HG03575 (cell line): Measurements from ENCODE around the gene IL4R.

Experiments
- ATAC-seq: cut with Tn5 transposase; IDR thresholded peaks from one replicate; pipeline ENCODE4 v1.9.1; 2021; ENCODE audit not compliant: unreplicated experiment, insufficient number of reproducible peaks, low FRiP score; ENCODE audit errors: extremely low read depth

The IL4R gene

DNA sequence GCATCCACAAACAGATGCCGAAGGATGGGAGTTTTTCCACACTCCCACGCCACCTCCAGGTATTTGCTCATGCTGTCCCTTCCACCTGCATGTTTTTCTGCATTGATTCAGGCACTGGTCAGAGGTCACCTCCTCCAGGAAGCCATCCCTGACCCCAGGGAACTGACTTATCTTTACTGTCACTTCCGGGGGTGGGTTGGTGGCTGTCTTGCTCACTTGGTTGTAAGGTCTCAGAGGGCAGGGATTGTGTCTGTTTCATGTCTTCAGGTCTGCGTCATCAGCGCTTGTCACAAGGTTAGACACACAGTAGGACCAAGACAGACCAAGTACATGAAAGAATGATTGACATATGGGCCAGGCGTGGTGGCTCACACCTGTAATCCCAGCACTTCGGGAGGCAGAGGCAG lies 1.9 kb upstream of the IL4R start:
- no peak for ATAC-seq

DNA sequence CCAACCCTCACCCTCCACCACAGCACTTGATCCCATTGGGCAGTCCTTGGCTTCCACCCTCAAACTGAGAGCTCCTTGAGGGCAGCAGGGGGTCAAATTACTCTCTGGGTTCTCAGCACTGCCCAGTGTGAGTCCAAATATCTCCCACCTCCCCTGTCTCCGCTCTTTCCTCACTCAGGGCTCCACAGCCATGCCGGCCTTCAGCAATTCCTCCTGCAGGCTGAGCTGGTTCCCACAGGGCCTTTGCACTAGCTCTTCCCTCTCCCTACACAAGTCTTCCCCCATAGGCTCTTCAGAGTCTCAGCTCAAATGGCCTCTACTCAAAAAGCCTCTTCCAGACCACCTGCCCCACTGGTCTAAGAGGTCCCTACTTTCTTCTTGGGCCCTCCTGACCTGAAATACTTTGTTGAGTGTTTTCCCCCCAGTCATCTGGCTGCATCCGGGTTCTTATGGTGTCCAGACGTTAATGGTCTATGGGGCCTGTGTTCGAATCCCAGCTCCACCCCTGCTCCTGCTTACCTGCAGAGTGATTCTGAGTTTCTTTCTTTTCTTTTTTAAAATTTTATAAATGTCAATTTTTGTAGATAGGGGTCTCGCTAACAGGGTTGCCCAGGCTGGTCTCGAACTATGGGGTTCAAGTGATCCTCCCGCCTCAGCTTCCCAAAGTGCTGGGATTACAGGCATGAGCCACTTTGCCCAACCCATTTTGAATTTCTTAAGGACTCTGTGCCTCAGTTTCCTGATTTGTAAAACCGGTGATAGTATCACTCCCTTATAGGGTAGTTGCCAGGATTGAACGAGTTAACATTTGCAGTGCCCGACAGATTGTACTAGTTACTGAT lies 973 bp upstream of the IL4R start:
- no peak for ATAC-seq

DNA sequence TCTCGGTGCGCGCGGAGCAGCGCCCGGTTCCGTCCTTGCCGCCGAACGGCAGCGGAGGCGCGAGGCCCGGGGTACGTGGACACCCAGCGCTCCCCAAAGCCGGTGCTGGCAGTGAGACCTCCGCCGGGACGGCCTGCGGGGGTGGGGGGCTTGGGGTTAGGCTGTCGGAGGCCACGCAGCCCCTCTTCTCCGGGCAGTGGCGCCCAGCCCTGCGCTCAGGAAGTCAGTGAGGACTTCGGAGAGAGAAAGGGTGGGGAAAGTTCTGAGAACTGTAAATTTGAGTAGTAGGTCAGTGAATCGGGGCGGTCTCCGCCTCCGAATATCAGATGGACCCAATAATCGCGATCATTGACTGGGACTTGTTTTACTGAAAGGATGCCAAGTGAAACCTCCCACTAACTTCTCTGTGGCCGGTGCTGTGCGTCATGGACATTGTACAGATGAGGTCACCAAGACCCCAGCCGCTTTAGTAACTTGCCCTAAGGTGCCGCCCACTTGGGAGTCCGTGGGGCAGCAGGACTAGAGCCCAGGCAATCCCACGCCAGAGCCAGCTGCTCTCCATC lies 468 bp downstream of the IL4R start:
- no peak for ATAC-seq

DNA sequence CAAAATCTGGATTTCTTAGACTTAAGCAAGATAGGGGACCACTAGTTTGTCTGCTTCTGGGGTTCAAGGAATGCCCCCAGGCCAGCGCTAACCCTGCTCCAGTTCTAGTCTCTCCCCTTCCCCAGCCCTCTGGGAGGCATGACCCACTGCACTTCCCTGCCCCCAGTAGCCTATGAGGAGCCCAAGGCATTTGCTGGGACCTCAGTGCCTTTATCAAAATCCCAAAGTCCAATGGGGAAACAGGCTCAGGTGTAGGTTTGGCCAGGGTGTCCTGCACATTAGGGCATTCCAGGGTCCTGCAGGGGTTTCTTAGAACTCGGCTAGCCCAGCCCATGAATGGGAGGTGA lies 1.2 kb downstream of the IL4R start:
- ATAC-seq: no peak

DNA sequence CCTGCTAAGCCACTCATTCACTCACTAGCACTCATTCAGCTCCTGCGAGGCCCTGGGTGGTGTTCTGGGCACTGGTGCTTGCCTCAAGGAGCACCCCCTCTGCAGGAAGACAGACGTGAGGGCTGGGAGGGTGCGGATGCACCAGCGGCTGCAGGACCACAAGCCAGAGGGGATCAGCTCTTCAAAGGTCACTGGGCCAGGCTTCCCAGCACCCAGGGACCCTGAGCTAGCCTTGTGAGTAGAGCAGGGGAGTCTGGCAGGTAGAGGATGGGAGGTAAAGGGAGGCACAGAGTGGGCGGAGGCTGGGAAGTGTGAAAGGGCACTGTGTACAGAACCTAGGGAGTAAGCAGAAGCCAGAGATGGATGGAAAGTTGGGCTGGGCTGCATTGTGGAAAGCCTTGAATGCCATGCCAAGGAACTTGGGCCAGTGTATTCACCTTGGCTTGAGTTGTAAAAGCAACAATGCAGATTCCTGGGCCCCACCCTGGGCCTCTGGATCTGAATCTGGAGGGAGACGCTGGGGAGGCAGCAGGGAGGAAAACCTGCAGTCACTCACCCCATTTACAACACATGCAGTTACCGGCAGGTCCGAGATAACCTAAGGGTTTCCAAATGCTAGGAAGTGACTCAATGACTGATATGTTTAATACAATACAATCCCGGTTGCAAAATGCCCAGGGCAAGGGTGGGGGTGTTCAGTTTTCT lies 1.7 kb downstream of the IL4R start:
- ATAC-seq: no peak

DNA sequence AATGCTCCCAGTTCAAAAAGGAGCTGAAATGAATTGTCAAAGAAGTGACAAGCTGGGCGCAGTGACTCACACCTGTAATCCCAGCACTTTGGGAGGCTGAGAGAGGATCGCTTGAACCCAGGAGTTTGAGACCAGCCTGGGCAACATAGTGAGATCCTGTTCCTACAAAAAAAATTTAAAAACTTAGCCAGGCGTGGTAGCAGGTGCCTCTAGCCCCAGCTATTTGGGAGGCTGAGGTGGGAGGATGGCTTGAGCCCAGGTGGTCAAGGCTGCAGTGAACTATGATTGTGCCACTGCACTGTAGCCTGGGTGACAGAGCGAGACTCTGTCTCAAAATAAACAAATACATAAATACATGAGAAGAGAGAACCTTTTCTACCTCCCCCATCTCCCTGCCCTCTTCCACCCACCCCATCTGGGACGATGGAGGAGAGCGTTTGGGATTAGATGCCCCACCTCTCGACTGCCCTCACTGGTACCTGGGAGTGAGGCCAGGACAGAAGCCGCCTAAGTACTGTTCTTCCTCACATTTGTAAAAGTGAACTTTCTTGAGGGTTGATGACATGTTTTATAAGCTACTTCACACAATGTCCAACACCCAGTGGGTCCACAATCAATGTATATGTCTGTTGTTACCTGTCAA lies 2.4 kb downstream of the IL4R start:
- ATAC-seq: no peak

DNA sequence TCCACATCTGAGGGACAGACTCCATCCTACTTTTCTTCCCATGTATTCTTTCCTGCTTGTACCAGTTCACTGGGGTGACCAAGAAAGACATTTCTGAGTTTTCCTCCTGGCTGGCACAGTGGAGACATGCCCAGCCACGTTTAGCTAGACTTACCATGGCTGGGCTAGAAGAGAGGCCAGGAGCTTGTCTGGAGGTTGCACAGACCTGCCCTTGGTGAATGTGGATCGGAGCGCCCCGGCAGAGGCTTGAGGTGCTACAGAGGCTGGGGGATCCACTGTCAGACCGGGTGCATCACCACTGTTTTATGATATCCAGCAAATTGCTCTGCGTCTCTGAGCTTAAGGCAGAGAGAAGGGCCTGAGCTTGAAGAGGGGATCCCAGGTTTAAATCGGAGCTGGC lies 3.5 kb downstream of the IL4R start:
- ATAC-seq: no peak

DNA sequence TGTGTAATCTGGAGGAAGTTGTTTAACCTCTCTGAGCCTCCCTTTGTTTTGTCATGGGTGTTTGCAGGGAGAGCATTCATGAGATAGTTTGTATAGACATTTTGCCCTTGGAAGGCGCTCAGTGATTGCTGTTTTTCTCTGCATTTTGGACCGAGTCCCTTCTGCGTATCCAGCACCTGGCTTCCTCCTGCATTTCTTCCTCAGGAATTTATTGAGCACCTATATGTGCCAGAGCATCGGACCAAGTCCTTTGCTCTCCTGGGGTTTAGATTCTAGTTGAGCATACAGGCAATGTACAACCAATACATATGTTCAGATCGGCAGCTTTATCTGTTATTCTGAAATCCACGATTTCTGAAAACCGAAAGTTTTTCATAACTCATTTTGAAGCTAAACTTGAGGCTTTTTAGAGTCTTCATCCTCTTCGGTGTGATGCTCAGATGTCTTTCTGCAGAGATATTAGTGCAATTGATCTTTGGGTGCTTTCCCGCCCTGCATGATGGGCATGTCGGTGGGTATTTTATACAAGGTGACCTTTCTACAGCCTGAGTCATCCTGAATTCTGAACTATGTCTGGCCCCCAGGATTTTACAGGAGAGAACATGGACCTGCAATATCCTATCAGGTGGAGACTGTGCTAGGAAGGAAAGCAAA lies 4.1 kb downstream of the IL4R start:
- ATAC-seq: no peak

DNA sequence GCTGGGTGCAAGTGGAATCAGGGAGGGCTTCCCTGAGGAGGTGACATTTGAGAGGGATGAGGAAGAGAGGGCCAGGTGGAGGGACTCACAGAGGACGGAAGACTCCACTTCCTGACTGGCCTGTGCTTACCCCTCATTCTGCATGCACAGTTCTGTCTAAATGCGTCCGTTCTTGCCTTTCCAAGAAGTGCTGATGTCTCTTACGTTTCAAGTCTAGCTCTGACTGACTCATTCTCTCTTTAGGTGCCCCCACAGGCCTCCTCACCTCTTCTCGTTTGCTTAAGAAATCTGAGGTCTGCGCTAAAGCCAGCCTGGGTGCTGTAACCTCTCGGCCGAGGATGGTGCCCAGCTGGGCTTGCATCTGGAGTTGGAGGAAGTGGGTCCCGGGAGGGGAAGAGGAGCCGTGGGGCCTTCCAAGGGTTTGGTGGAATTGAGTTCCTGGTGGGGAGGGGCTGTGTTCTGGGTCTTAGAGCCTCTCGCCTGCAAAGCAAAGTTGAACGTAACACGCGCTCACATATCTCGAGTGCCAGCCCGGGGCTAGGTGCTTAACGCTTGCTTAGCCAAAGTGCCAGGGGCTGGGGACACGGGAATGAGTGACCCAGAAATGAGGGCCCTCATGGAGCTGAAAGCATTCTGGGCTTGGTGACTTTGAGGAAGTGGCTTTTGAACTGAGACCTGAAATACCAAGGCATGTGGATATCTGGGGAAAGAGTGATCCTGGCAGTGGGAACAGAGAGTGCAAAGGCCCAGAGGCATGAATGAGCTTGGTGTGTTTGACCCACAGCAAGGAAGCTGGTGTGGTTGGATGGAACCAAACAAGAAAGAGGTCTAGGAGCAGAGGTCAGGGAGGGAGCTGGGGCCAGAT lies 4.8 kb downstream of the IL4R start:
- ATAC-seq: no peak

DNA sequence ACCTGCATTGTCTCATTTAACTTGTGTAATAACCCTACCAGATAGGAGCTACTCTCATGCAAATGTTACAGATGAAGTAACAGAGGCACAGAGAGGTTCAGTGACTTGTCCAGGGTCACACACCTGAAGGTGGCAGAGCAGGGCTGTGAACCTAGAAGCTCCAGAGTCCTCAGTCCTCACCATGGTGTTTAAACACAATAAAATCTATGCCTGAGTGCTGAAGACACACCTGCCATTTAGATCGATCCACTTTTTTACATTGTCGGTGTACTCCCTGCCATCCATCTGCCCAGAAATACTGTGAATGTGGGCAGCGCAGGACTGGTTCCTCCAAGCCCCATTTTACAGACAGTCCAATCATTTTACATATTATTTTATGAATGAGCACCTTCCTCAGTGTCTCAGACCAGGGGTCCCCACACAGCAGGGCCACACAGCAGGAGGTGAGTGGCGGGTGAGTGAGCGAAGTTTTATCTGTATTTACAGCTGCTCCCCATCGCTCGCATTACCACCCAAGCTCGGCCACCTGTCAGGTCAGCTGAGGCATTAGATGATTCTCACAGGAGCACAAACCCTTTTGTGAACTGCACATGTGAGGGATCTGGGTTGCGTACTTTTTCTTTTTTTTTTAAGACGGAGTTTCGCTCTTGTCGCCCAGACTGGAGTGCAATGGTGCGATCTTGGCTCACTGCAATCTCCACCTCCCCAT lies 5.6 kb downstream of the IL4R start:
- no peak for ATAC-seq

DNA sequence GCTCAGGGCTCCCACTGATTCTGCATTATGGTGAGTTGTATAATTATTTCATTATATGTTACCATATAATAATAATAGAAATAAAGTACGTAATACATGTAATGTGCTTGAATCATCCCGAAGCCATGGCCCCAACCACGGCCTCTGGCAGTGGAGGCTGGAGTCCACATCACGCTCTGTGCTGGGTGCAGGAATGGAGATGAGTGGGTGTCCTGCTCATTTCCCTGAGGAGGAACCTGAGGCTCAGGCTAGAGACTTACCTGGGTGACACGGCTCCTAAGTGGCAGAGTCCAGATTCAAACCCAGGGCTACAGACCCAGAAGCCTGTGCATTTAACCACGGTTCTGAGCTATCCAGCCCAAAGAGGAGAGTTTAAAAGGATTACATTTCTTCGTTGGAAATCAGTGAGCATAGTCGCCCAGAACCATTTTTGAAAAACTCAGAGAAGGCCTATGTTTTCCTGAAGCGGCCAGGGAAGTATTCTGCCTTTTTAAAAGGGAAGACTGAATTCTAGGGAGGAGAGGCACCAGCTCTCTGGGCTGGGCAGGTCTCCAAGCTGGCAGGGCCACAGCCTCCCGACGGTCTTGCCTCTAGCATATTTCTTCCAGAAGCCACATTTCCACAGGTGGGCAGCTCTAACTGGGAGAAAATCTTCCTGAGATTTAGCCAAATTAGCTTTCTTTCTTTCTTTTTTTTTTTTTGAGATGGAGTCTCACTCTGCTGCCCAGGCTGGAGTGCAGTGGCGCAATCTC lies 6.7 kb downstream of the IL4R start:
- ATAC-seq: no peak

DNA sequence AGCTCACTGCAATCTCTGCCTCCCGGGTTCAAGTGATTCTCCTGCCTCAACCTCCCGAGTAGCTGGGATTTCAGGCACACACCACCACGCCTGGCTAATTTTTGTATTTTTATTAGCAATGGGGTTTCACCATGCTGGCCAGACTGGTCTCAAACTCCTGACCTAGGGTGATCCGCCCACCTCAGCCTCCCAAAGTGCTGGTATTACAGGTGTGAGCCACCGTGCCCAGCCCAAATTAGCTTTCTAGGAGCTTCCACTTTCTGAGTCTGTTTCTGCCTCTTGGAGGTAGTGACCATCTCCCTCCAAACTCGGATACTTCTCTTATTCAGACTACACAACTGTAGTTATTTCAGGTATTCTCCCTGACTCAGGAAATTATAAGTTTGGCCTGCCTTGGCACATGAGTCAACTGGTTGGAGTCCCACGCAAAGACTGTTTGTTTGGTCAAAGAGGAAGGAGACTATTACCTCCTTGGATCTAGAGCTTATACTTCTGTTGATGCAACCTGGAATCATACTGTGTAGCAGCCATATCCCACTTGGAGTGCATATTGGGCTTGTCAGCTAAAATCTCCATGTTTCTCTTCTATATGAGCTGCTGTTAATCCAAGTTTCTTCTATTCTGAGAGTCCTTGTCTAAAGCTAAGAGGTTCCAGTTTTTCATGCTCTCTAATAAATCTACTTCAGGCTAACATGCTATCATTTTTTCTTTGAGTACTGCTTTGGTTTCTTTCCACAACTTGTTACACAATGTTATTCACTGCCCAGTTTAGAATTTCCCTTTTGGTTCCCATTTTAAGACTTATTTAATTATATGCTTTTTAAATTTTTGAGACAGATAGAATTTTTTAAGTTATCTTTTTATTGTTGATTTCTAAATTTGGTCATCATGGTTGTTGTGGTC lies 7.5 kb downstream of the IL4R start:
- ATAC-seq: no peak

DNA sequence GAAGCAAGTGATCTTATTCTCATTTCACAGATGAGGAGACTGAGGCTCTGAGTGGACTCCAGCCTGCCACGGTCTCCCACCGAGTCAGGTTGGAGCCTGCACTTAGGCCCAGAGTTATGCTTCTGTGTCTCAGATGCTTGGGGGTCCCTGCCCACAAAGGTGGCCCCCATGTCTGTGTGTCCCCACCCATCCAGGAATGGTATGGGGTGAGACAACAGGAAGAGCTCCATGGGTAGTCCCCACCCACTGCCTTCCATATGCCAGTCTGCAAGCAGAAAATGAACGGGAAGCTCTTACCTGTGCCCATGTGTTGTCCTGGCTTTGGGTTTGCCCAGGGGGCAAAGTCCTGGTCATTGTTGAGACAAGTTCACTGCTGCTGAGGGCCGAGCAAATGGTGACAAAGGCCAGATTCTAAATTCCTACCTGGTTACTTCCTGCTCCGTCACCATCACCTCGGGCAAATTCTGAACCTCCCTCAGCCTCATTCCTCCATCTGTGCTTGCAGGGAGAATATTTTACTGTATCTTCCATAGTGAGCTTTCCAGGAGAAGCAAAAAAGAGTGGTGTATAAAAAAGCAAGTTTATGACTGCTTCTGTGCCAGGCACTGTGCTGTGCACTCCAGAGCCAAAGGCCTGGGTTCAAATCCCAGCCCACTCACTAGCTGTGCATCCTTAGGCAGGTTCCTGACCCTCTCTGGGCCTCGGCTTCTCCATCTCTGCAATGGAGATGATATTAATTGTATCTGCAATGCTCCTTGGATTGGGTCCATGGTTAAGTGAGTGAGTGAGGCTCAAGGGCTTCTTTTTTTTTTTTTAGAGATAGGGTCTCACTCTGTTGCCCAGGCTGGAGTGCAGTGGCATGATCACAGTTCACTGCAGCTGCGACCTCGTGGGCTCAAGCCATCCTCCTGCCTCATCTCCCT lies 9.3 kb downstream of the IL4R start:
- ATAC-seq: no peak

DNA sequence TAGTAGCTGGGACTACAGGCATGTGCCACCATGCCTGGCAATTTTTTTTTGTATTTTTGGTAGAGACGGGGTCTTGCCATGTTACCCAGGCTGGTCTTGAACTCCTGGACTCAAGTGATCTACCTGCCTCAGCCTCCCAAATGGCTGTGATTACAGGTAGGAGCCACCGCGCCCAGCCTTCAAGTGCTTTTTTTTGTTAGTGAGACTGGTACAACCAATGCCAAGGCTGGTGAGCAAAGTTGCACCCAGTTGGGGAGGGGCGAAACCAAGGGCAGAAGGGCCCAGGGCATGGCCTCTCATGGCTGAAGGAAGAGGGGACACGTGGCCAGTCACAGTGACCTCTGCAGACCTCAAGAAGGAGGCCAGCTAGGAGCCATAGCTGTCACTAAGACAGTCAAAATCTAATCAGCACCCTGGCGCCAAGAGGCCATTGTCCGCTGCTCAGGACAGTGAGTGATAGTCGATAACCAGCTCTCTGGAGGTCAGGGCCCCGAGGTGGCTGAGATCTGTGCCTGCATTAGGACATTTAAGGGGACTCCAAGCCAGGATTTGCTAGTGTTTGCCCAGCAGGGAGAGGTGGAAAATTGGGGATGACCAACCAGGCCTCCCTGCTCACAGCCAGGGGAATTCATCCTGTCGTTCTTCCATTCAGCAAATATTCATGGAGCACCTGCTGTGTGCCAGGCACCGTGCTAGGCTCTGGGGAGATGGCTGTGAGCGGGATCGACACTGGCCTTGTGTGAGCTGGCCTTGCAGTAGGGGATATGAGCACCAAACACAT lies 10.2 kb downstream of the IL4R start:
- ATAC-seq: no peak

DNA sequence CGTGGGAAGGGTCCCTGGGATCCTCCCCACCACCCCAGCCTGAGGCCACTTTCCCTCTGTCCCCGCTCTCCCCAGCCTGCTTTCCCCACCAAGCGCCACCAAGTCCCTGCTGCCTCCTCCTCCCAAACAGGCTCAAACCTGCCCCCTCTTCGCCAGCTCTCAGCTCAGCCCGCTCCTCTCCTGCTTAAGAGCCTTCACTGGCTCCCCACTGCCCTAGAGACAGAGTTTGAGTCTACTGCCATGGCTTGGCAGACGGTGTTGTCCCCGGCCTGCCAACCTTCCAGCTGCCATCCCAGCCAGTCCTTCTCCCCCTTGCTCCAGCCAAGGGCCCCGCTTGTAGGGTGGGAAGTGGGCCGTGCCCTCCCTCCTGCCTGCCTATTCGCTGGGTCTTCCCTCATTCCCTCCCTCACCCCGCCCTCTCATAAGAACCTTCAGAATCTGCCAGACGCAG lies 11.1 kb downstream of the IL4R start:
- no peak for ATAC-seq
